HEK293 (cell line): Measurements from ENCODE around the gene AKAP6.

Experiments used
- CTCF ChIP-seq: fragments of 450-650 bp; formaldehyde crosslinking; IDR thresholded peaks from 2 replicates; pipeline ENCODE4 v1.5.1; 2016; ENCODE audit warnings: missing biosample characterization, missing genetic modification characterization
- PRDM2 ChIP-seq: fragments of 450-650 bp; formaldehyde crosslinking; IDR thresholded peaks from 2 replicates; pipeline ENCODE4 v1.5.1; 2016; ENCODE audit warnings: missing biosample characterization, missing genetic modification characterization, borderline replicate concordance
- TRIM28 ChIP-seq: IDR thresholded peaks from 2 replicates; pipeline ENCODE4 v1.6.1; 2011; ENCODE audit warnings: low read length, control low read depth, borderline replicate concordance
- ZBTB10 ChIP-seq: fragments of 450-650 bp; formaldehyde crosslinking; IDR thresholded peaks from 2 replicates; pipeline ENCODE4 v1.5.1; 2016; ENCODE audit warnings: missing biosample characterization, missing genetic modification characterization
- ZBTB49 ChIP-seq: fragments of 450-650 bp; formaldehyde crosslinking; IDR thresholded peaks from 2 replicates; pipeline ENCODE4 v1.5.1; 2016; ENCODE audit warnings: missing biosample characterization, missing genetic modification characterization, low read depth
- ZBTB7A ChIP-seq: fragments of 450-650 bp; formaldehyde crosslinking; IDR thresholded peaks from 2 replicates; pipeline ENCODE4 v1.5.1; 2016; ENCODE audit warnings: low read depth, missing biosample characterization, missing genetic modification characterization
- ZFP37 ChIP-seq: fragments of 450-650 bp; formaldehyde crosslinking; IDR thresholded peaks from 2 replicates; pipeline ENCODE4 v1.5.1; 2016; ENCODE audit warnings: missing biosample characterization, missing genetic modification characterization
- ZNF16 ChIP-seq: fragments of 450-650 bp; formaldehyde crosslinking; IDR thresholded peaks from 2 replicates; pipeline ENCODE4 v1.5.1; 2016; ENCODE audit warnings: low read depth, missing biosample characterization, missing genetic modification characterization
- ZNF335 ChIP-seq: fragments of 450-650 bp; formaldehyde crosslinking; conservative IDR thresholded peaks from 2 replicates; pipeline ENCODE4 v1.5.1; 2016; ENCODE audit warnings: missing biosample characterization, missing genetic modification characterization
- ZNF398 ChIP-seq: fragments of 450-650 bp; formaldehyde crosslinking; IDR thresholded peaks from 2 replicates; pipeline ENCODE4 v1.5.1; 2017; ENCODE audit warnings: missing biosample characterization, missing genetic modification characterization
- ZNF433 ChIP-seq: fragments of 450-650 bp; formaldehyde crosslinking; IDR thresholded peaks from 2 replicates; pipeline ENCODE4 v1.5.1; 2016; ENCODE audit warnings: missing biosample characterization, missing genetic modification characterization, low read depth
- ZNF558 ChIP-seq: fragments of 450-650 bp; formaldehyde crosslinking; IDR thresholded peaks from 2 replicates; pipeline ENCODE4 v1.5.1; 2016; ENCODE audit warnings: missing biosample characterization, missing genetic modification characterization
- ZNF610 ChIP-seq: fragments of 450-650 bp; formaldehyde crosslinking; IDR thresholded peaks from 2 replicates; pipeline ENCODE4 v1.5.1; 2016; ENCODE audit warnings: missing biosample characterization, missing genetic modification characterization, borderline replicate concordance

GRCh38 chr14:32382704-32383103 lies 53.6 kb downstream of the AKAP6 start:
- no peak for TF ChIP-seq ZNF433
- TF ChIP-seq ZBTB7A (tag by site-specific recombination) = no peak
- TF ChIP-seq ZNF558 (tag by site-specific recombination) = no peak
- TF ChIP-seq CTCF = peak; percentile 55
- TF ChIP-seq PRDM2 (tag by site-specific recombination) = no peak
- no peak for TF ChIP-seq ZFP37 (tag by site-specific recombination)
- TF ChIP-seq TRIM28 = no peak
- no peak for TF ChIP-seq ZBTB10 (tag by site-specific recombination)
- no peak for TF ChIP-seq ZNF398
- no peak for TF ChIP-seq ZNF335 (tag by site-specific recombination)
- TF ChIP-seq ZNF610 (tag by site-specific recombination) = no peak
- TF ChIP-seq ZBTB49 (tag by site-specific recombination) = no peak
- TF ChIP-seq ZNF16 (tag by site-specific recombination) = no peak
